Loucy (cell line): Measurements from ENCODE around the gene STT3B.

Source experiments
- EZH2phosphoT487 ChIP-seq: fragments of 200-600 bp; IDR thresholded peaks from 2 replicates; pipeline ENCODE4 v1.6.1; 2018; ENCODE audit warnings: antibody characterized with exemption, mild to moderate bottlenecking, moderate library complexity, borderline replicate concordance
- TF ChIP-seq, protein P1 (sequence below): fragments of 200-600 bp; sonication (generic); conservative IDR thresholded peaks from 2 replicates; pipeline ENCODE4 v1.5.1; 2014; ENCODE audit warnings: mild to moderate bottlenecking, antibody characterized with exemption, low read length

DNA sequence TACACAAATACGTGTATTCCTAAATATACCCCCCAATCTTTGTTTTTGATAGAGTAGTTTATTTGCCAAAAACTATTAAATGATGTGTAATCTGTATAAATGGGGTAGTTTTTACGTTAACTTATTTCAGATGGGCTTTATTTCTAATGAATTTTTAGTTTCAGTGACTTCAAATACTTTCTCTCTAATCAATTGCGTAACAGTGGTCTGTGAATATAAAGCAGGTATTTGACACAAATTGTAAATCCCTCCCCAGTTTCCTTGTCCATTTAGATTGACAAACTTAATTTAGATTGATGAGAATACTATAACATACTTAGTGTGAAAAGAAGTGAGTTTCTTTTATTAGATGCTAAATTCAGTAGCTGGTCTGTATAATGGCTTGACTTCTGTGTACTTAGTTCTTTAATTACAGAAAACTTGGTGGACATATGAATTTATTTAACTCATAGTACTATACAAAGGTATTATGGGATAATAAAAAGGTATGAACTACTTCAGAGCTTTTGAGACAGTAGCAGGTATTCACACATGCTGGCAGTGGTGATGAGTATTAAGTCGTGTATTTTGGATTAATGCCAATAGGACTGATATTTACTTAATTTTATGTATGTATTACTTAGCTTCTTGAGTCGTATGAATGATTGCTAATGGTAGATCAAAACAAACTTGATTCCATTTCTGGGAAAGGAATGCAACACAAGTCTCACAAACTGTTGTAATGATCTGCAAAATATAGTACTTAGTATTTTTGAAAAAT lies 81.6 kb downstream of the STT3B start:
- TF ChIP-seq, protein P1, sequence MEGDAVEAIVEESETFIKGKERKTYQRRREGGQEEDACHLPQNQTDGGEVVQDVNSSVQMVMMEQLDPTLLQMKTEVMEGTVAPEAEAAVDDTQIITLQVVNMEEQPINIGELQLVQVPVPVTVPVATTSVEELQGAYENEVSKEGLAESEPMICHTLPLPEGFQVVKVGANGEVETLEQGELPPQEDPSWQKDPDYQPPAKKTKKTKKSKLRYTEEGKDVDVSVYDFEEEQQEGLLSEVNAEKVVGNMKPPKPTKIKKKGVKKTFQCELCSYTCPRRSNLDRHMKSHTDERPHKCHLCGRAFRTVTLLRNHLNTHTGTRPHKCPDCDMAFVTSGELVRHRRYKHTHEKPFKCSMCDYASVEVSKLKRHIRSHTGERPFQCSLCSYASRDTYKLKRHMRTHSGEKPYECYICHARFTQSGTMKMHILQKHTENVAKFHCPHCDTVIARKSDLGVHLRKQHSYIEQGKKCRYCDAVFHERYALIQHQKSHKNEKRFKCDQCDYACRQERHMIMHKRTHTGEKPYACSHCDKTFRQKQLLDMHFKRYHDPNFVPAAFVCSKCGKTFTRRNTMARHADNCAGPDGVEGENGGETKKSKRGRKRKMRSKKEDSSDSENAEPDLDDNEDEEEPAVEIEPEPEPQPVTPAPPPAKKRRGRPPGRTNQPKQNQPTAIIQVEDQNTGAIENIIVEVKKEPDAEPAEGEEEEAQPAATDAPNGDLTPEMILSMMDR = no peak
- no peak for TF ChIP-seq EZH2phosphoT487
